Measurements from ENCODE around the gene DBN1.
A peak's percentile ranks its signal among the peaks of the same experiment; 100 is the strongest.

DBN1 gene

DNA sequence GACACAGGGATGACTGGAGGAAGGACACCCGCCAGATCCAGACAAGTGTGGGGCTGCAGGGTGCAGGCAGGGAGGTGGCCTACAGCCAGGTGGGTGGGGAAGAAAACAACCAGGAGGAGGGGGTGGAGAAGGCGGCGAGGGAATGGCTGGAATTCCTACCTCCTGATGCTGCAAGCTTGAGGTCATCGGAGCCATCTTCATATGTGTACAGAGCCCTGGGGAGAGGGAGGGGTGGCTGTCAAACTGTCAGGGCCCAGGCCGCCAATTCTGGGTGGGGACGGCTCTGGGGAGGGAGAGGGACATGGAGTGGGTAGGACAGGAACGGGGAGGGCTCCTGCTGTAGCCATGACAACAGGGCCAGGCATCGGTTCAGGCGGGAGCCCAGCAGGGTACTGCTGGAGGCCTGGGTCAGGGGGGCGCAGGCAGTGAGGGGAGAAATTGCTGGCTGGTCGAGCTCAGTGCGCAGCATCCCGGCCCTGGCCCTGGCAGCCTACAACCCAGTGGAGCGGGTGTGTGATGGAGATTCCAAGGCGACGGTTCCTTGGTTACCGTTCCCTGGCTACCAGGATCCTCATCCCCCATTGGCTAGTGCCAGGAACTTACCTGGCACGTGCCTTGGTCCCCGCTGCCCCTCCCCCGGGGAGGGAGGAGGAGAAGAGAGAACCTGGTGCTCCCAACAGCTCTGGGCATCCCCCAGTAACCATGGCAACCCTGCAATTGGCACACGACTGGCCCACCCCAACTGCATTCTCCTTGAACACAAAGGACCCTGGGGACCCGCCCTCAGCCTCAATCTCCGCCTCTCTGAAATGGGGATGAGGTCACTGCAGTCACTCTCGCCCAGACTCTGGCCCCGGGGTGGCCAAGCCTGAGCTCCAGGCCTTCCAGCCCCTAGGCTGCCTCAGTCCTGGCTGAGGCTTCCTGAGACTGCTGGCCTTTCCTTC, 4.5 kb downstream of the DBN1 start:
- Histone ChIP-seq H3K4me3 (ENCODE audit: low read length) (no peak overlapping the region), H3K27ac (ENCODE audit: low read length) (peak overlapping the region; percentile 30), H3K27me3 (ENCODE audit: insufficient read depth, low read length) (no peaks in the 10 kb centered on the region), H3K9me3 (ENCODE audit: insufficient read depth, low read depth, low read length) (no peaks in the 10 kb centered on the region), H3K4me1 (ENCODE audit: insufficient read depth, low read length) (peaks cover 26% of the 10 kb centered on the region), H3K9ac (ENCODE audit: low read depth, low read length) (peak overlapping the region; percentile 64; the same call in 1 of the 2 replicates), H3K36me3 (ENCODE audit: insufficient read depth, low read depth, low read length) (peaks cover 73% of the 10 kb centered on the region)

DNA sequence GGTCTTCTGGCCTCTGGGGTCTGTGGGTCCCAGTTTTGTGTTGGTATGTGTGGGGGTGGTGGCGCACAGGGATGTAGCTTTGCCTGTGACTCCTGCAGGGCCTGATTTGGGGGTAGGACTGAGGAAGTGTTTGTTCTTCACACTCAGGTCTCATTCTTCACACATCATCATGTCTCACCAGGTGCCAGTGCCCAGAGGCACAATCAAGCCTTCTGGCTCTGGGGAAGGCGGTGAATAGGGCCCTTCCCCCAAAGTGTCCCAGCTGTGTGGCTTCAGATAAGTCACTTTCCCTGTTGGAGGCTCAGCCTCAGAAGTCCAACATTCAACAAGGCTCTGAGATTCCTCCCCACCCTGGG, 5.1 kb downstream of the DBN1 start:
- Histone ChIP-seq H3K4me3 (ENCODE audit: low read length) (no peak overlapping the region), H3K9ac (ENCODE audit: low read depth, low read length) (no peak overlapping the region), H3K27ac (ENCODE audit: low read length) (no peak overlapping the region), H3K36me3 (ENCODE audit: insufficient read depth, low read depth, low read length) (peaks cover 79% of the 10 kb centered on the region), H3K27me3 (ENCODE audit: insufficient read depth, low read length) (no peaks in the 10 kb centered on the region), H3K9me3 (ENCODE audit: insufficient read depth, low read depth, low read length) (no peaks in the 10 kb centered on the region), H3K4me1 (ENCODE audit: insufficient read depth, low read length) (peaks cover 25% of the 10 kb centered on the region)

- H3K9me3 ChIP-seq (ENCODE audit: insufficient read depth, low read depth, low read length), result no peaks in the 10 kb centered on the region
Measured at GRCh38 chr5:177467436-177467835, 6.0 kb downstream of the DBN1 start.

DNA sequence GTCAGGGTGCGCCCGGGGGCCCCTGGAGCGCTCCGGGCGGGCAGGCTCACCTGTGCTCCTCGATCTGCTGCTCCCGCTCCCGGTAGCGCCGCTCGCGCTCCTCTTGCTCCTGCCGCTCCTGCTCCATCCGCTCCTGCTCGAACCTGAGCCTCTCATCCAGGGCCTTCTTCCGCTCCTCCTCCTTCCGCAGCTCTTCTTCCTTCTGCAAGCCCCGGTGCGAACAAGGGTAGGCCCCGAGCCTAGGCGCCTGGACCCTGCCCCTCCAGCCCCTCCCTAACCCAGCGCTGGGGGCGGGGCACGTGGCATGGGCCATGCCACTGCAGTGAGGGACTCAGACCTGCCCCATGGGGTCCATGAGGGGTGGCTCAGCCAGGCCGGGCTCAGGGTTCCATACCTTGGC, 6.6 kb downstream of the DBN1 start:
- Histone ChIP-seq H3K27ac (ENCODE audit: low read length) (no peak overlapping the region), H3K4me1 (ENCODE audit: insufficient read depth, low read length) (peaks cover 22% of the 10 kb centered on the region), H3K27me3 (ENCODE audit: insufficient read depth, low read length) (no peaks in the 10 kb centered on the region), H3K4me3 (ENCODE audit: low read length) (no peak overlapping the region), H3K9me3 (ENCODE audit: insufficient read depth, low read depth, low read length) (no peaks in the 10 kb centered on the region), H3K36me3 (ENCODE audit: insufficient read depth, low read depth, low read length) (peaks cover 88% of the 10 kb centered on the region), H3K9ac (ENCODE audit: low read depth, low read length) (no peak overlapping the region)

More at GRCh38 chr5:177467436-177467835, 6.0 kb downstream of the DBN1 start:
- H3K27ac ChIP-seq (ENCODE audit: low read length), result no peak overlapping the region
- peaks cover 25% of the 10 kb centered on the region for H3K4me1 ChIP-seq (ENCODE audit: insufficient read depth, low read length)
- H3K27me3 ChIP-seq (ENCODE audit: insufficient read depth, low read length), result no peaks in the 10 kb centered on the region
- H3K4me3 ChIP-seq (ENCODE audit: low read length), result no peak overlapping the region
- H3K36me3 ChIP-seq (ENCODE audit: insufficient read depth, low read depth, low read length), result peaks cover 87% of the 10 kb centered on the region
- H3K9ac ChIP-seq (ENCODE audit: low read depth, low read length), result no peak overlapping the region

DNA sequence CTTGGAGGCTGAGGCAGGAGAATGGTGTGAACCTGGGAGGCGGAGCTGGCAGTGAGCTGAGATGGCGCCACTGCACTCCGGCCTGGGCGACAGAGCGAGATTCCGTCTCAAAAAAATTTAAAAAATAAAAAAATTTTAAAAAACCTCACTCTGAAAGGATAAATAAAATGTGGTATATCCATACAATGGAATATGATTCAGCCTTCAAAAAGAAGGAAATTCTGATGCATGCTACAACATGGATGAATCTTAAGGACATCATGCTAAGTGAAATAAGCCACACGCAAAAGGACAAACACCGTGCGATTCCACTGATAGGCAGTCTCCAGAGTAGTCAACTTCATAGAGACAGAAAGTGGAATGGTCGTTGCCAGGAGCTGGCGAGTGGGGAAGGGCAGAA, 8.4 kb downstream of the DBN1 start:
- Histone ChIP-seq H3K36me3 (ENCODE audit: insufficient read depth, low read depth, low read length) (peaks cover 86% of the 10 kb centered on the region), H3K4me3 (ENCODE audit: low read length) (no peak overlapping the region), H3K4me1 (ENCODE audit: insufficient read depth, low read length) (peaks cover 8% of the 10 kb centered on the region), H3K27ac (ENCODE audit: low read length) (no peak overlapping the region), H3K9me3 (ENCODE audit: insufficient read depth, low read depth, low read length) (no peaks in the 10 kb centered on the region), H3K9ac (ENCODE audit: low read depth, low read length) (no peak overlapping the region), H3K27me3 (ENCODE audit: insufficient read depth, low read length) (no peaks in the 10 kb centered on the region)

GRCh38 chr5:177462021-177462670, 11.3 kb downstream of the DBN1 start:
- Histone ChIP-seq H3K9ac (ENCODE audit: low read depth, low read length) (no peak overlapping the region), H3K4me3 (ENCODE audit: low read length) (no peak overlapping the region), H3K9me3 (ENCODE audit: insufficient read depth, low read depth, low read length) (no peaks in the 10 kb centered on the region), H3K36me3 (ENCODE audit: insufficient read depth, low read depth, low read length) (peaks cover 84% of the 10 kb centered on the region), H3K27ac (ENCODE audit: low read length) (no peak overlapping the region), H3K27me3 (ENCODE audit: insufficient read depth, low read length) (no peaks in the 10 kb centered on the region), H3K4me1 (ENCODE audit: insufficient read depth, low read length) (peaks cover 3% of the 10 kb centered on the region; the same call in 1 of the 2 replicates)

DNA sequence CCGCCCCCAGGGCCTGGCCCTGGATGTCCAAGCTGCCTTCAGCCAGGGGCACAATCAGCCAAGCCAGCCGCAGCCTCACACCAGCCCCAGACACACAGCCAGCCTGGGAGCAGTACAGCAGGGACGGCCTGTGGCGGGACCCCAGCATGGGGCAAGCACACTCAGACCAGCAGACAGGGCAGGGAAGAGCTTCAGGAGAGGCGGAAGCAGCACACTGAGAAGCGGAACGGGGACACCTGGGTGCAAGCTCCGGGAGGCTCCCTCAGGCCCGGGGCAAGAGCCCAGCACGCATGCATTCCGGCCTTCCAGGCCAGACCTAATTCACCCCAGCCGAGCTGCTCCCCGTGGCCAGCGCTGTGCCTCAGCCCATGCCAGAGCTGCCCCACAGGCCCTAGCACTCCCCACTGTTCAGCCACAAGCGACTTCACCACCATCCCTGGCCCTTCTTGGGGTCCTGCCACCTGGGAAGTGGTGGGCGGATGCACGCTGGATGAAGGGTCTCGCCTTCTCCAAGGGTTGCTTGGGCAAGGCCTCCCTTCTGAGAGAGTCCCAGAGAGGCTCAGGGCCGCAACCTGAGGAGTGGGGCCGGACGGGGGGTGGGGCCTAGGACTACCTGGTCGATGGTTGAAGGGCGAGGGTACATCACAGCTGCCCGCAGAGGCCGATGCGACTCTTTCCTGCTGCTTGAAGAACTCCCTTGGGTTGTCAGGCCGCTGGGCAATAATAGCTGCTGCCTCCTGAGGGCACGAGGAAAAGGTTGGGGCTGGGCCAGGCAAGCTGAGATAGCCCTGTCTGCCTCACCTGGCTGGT, 13.4 kb downstream of the DBN1 start:
- no peaks in the 10 kb centered on the region for H3K9me3 ChIP-seq (ENCODE audit: insufficient read depth, low read depth, low read length)
- H3K4me3 ChIP-seq (ENCODE audit: low read length), result no peak overlapping the region
- H3K36me3 ChIP-seq (ENCODE audit: insufficient read depth, low read depth, low read length), result peaks cover 69% of the 10 kb centered on the region
- H3K27me3 ChIP-seq (ENCODE audit: insufficient read depth, low read length), result no peaks in the 10 kb centered on the region
- H3K27ac ChIP-seq (ENCODE audit: low read length), result no peak overlapping the region
- no peak overlapping the region for H3K9ac ChIP-seq (ENCODE audit: low read depth, low read length)
- H3K4me1 ChIP-seq (ENCODE audit: insufficient read depth, low read length), result peaks cover 5% of the 10 kb centered on the region; the same call in 1 of the 2 replicates

DNA sequence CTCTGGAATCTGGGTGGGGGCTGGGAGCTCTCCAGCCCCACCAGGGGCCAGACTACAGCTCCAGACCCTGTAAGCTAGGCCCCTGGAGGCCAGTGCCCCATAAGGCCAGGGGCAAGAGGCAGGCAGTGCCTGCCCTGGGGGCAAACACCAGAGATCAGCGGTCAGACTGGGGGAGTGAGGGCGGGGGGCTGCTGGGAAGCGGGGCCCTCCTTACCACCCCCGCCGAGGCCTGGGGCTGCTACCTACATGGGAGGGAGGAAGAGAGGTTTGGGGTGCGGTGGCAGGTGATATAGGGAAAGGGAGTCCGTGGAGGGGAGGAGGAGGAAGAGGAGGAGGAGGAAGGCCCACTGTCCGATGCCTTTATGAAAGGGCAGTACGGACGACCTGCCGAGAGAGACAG, 14.1 kb downstream of the DBN1 start:
- H3K9ac ChIP-seq (ENCODE audit: low read depth, low read length), result no peak overlapping the region
- no peak overlapping the region for H3K4me3 ChIP-seq (ENCODE audit: low read length)
- H3K4me1 ChIP-seq (ENCODE audit: insufficient read depth, low read length), result peaks cover 5% of the 10 kb centered on the region; the same call in 1 of the 2 replicates
- no peaks in the 10 kb centered on the region for H3K27me3 ChIP-seq (ENCODE audit: insufficient read depth, low read length)
- no peak overlapping the region for H3K27ac ChIP-seq (ENCODE audit: low read length)
- no peaks in the 10 kb centered on the region for H3K9me3 ChIP-seq (ENCODE audit: insufficient read depth, low read depth, low read length)
- H3K36me3 ChIP-seq (ENCODE audit: insufficient read depth, low read depth, low read length), result peaks cover 68% of the 10 kb centered on the region

GRCh38 chr5:177458912-177459350, 14.5 kb downstream of the DBN1 start:
- no peaks in the 10 kb centered on the region for H3K9me3 ChIP-seq (ENCODE audit: insufficient read depth, low read depth, low read length)
- H3K27me3 ChIP-seq (ENCODE audit: insufficient read depth, low read length), result peaks cover 2% of the 10 kb centered on the region; the same call in 1 of the 2 replicates
- no peak overlapping the region for H3K4me3 ChIP-seq (ENCODE audit: low read length)
- no peak overlapping the region for H3K27ac ChIP-seq (ENCODE audit: low read length)
- no peak overlapping the region for H3K9ac ChIP-seq (ENCODE audit: low read depth, low read length)
- peaks cover 5% of the 10 kb centered on the region; the same call in 1 of the 2 replicates for H3K4me1 ChIP-seq (ENCODE audit: insufficient read depth, low read length)
- peaks cover 68% of the 10 kb centered on the region for H3K36me3 ChIP-seq (ENCODE audit: insufficient read depth, low read depth, low read length)

DNA sequence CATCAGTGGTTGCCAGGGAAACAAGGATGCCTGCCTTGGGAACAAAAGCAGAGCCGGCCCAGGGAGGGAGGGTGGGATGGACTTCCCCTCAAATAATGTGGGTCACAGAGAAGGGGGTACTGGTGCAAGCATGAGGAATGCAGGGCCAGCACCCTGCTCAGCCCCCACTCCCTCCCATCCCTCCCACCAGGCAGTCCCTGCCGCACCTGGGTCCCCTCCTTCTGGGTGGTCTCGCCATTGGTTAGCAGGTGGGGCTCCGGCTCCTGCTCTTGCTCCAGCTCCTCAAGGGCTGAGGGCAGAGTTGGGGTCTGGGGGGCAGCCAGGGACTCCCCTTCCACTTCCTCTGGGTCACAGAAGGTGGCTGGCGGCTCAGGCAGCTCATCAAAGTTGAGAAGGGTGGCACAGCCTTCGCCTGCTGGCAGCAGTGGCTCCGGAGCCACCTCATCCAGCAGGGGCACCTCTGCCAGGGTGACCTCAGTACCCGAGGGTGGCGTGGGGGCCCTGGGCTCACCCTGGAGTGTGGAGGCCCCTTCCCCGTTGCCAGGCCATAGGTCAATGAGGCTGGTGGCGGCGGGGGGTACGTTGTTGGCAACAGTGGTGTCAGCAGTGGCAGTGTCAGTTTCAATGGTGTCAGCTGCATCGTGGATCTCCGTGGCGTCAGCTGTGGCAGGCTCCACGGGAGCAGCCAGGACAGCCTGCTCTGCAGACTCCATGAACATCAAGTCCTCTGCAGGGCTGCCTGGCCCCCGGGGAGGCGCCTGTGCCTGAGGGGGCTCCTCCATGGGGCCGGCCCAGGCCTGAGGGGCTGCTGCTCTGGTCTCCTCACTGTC, 15.4 kb downstream of the DBN1 start:
- H3K36me3 ChIP-seq (ENCODE audit: insufficient read depth, low read depth, low read length), result peaks cover 60% of the 10 kb centered on the region
- H3K9ac ChIP-seq (ENCODE audit: low read depth, low read length), result no peak overlapping the region
- no peak overlapping the region for H3K4me3 ChIP-seq (ENCODE audit: low read length)
- peaks cover 11% of the 10 kb centered on the region for H3K27me3 ChIP-seq (ENCODE audit: insufficient read depth, low read length)
- peaks cover 5% of the 10 kb centered on the region; the same call in 1 of the 2 replicates for H3K4me1 ChIP-seq (ENCODE audit: insufficient read depth, low read length)
- no peaks in the 10 kb centered on the region for H3K9me3 ChIP-seq (ENCODE audit: insufficient read depth, low read depth, low read length)
- no peak overlapping the region for H3K27ac ChIP-seq (ENCODE audit: low read length)

Data from iPS-20b (cell line).